D341Med (cell line): ENCODE measurements around the gene AP1M2.
A peak's percentile ranks its signal among the peaks of the same experiment; 100 is the strongest.
"Not testable (repeated sequence)": the region's sequence is repeated elsewhere in the genome, so short reads cannot be mapped to it uniquely, and the experiment has no call there.

Source experiments
- DNase-seq: peaks from one replicate; pipeline ENCODE4 v3.0.0; 2012; ENCODE audit warnings: low spot score

Gene AP1M2

GRCh38 chr19:10565028-10565566 lies 22.0 kb downstream of the AP1M2 start:
- peak; percentile 83 for DNase-seq

- no peak for DNase-seq
Observed at GRCh38 chr19:10562609-10563008, 24.5 kb downstream of the AP1M2 start.

GRCh38 chr19:10560154-10560553 lies 27.0 kb downstream of the AP1M2 start:
- DNase-seq, result no peak

GRCh38 chr19:10557603-10558197 lies 29.4 kb downstream of the AP1M2 start:
- peak; percentile 30 for DNase-seq

- DNase-seq, result no peak
Observed at GRCh38 chr19:10555610-10555973, 31.5 kb downstream of the AP1M2 start.

- DNase-seq, result no peak
Observed at GRCh38 chr19:10554760-10555609, 32.1 kb downstream of the AP1M2 start.

- DNase-seq, result no peak
Observed at GRCh38 chr19:10553943-10554381, 33.1 kb downstream of the AP1M2 start.

- no peak for DNase-seq
Observed at GRCh38 chr19:10553087-10553667, 33.9 kb downstream of the AP1M2 start.

- DNase-seq, result peak; percentile 72
Observed at GRCh38 chr19:10552510-10553053, 34.5 kb downstream of the AP1M2 start.

GRCh38 chr19:10551698-10552301 lies 35.3 kb downstream of the AP1M2 start:
- DNase-seq, result peak; percentile 71

GRCh38 chr19:10551006-10551405 lies 36.1 kb downstream of the AP1M2 start:
- not testable (repeated sequence) for DNase-seq

- no peak for DNase-seq
Observed at GRCh38 chr19:10550336-10550735, 36.8 kb downstream of the AP1M2 start.

GRCh38 chr19:10549733-10550132 lies 37.4 kb downstream of the AP1M2 start:
- no peak for DNase-seq

GRCh38 chr19:10548746-10549276 lies 38.3 kb downstream of the AP1M2 start:
- DNase-seq, result no peak

- DNase-seq, result no peak
Observed at GRCh38 chr19:10546817-10547216, 40.3 kb downstream of the AP1M2 start.

GRCh38 chr19:10544753-10545251 lies 42.3 kb downstream of the AP1M2 start:
- DNase-seq, result no peak

GRCh38 chr19:10544242-10544752 lies 42.8 kb downstream of the AP1M2 start:
- no peak for DNase-seq

- DNase-seq, result peak; percentile 99
Observed at GRCh38 chr19:10543420-10544241, 43.5 kb downstream of the AP1M2 start, which contains the start of gene ATG4D. TSS of gene ATG4D (plus strand) at chr19:10543904. CDS start at chr19:10544091, 187 bp downstream.

- DNase-seq, result no peak
Observed at GRCh38 chr19:10543059-10543419, 44.1 kb downstream of the AP1M2 start.

GRCh38 chr19:10539016-10539415 lies 48.1 kb downstream of the AP1M2 start:
- not testable (repeated sequence) for DNase-seq
